NK-92 (cell line): ENCODE results near the gene PLAAT2.
"Not testable (repeated sequence)": the region's sequence is repeated elsewhere in the genome, so short reads cannot be mapped to it uniquely, and the experiment has no call there.

Experiments used
- DNase-seq: peaks from one replicate; lab custom pipeline; 2025; ENCODE audit not compliant: unreplicated experiment; lab: John Stamatoyannopoulos, UW

Gene PLAAT2

DNA sequence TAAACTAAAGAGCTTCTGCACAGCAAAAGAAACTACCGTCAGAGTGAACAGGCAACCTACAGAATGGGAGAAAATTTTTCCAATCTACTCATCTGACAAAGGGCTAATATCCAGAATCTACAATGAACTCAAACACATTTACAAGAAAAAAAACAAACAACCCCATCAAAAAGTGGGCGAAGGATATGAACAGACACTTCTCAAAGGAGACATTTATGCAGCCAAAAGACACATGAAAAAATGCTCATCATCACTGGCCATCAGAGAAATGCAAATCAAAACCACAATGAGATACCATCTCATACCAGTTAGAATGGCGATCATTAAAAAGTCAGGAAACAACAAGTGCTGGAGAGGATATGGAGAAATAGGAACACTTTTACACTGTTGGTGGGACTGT is 15.7 kb upstream of the PLAAT2 start:
- DNase-seq: not testable (repeated sequence)

DNA sequence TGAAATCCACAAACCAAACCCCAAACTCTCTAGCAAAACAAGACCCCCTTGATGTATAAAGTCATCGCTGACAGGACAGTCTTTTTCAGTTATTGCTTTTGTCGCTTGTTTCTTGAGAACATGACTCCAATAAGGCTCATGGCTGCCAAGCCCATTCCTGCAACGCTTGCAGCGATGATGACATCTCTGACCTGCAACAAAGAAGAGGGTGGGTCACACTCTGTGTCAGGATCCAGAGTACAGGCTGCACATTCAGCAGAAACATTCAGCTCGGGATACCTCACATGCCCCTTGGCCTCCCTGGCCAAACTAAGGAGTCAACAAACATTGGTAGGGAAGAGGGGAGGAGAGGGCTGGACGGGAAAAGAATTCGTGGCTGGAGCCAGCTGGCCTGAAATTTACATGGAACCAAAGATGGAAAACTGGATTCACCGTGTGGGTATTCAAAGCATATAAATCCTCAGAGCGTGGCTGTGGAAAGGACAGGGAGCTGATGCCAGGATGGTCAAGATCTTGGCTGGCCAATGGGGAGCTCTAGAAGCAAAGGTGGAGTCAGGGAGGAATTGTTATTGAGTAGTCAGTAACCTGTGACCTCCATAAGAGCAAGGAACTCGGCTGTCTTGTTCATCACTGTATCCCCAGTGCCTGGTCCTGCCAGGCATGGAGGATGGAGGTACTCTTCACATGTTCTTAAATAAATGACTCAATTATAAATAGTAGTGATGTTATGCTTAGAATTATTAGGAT is 11.8 kb upstream of the PLAAT2 start:
- DNase-seq: no peak

DNA sequence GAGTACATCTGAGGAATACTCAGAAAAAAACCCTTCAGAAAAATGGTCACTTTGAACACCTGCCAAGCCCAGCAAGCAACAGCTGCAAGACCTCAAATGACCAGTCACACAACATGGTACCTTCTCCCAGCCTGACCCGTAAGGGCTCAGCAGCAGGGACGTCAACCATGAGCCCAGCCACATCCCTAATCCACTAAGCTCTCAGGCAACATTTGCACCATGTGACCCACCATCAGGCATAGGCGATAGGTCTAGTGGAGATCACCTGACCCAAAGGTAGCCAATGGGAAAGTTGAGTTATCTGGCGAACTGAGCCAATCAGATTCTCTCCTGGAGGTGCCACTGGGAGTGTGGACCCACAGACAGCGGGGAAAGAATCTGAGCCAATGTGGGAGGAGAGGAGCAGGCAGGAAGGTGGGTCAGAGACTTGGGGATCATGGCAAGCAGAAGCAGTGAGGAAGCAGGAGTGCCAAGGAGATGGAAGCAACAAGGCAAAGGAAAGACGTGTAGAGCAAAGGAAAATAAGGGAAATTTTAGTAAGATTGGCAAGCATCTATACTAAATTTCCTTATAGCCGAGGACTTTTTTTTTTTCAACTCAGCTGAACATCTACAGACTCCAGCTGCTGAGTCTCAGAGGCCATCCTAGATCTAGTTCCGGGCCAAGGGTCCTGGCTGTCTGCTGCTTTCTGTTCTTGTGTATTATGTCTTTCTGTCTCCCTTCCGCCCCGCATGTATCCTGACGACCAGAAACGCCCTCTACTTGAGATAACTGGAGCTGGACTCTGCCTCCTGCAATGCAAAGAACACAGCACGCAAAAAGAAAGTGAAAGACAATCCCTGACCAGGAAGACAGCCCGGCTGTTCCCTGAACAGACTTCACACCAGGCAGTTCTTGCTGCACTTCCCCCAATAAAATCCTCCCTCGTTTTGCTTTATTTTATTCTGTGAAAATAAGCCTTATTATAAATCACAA is 11.0 kb upstream of the PLAAT2 start:
- DNase-seq: no peak

DNA sequence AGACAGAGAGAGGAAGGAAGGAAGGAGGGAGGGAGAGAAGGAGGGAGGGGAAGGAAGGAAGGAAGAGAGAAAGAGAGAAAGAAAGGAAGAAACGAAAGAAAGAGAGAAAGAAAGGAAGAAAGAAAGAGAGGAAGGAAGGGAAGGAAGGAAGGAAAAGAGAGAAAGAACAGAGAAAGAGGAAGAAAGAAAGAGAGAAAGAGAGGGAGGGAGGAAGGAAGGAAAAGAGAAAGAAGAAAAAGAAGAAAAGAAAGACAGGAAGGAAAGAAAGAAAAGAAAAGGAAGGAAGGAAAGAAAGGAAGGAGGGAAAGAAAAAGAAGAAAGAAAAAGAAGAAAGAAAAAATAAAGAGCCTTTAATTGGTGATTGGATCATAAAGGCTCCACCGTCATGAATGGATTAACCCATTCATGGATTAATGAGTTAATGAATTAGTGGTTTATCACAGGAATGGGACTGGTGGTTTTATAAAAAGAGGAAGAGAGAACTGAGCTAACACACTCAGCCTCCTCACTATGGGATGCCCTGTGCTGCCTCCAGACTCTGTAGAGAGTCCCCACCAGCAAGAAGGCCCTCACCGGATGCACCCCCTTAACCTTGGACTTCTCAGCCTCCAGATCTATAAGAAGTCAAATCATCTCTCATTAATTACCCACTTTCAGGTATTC is 9.0 kb upstream of the PLAAT2 start:
- no peak for DNase-seq

DNA sequence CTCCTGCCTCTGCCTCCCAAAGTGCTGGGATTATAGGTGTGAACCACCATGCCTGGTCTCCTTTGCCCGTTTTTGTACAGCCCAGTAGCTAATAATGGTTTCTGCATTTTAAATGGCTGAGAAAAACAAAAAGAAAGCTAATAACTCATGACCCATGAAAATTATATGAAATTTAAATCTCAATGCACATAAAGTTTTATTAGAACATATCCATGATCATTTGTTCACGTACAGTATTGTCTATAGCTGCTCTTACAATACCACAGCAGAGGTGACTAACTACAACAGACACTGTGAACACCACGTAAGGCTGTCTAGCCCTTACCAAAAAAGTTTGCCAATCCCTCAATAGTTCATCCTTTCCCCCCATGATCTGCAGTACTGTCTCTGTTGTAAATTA is 6.4 kb upstream of the PLAAT2 start:
- no peak for DNase-seq

DNA sequence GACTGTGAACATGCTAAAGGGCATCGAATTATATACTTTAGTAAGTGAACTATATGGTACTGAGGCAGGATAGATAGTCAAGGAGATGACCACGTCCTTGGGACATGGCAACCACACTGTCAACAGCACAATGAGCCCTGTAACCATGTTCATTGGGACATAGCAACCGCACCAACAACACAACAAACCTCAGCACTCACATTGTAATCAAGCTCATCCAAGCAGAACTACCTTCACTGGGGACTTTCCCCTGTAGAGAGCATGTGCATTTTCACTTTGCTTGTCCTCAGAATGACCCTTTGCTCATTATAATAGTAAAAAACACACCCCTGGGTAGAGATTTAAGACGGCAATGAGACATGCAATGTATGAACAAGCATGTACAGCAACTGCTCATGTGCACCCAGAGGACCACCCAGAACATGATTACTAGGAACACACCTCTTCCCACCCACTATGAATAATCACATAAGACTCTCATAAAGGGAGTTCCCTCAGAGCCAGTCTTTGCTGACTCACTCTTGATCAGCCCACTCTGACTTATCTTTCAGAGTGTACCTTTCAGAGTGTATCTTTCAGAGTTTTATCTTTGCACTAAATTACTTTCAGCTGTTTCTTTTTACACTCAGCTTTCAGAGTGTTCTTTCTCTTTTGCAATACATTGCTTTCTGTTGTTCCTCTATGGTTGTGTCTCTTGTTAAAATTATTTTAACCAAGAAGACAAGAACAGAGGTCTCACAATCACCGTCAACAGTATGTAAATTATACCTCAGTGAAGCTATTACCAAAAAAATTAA is 4.1 kb upstream of the PLAAT2 start:
- no peak for DNase-seq

DNA sequence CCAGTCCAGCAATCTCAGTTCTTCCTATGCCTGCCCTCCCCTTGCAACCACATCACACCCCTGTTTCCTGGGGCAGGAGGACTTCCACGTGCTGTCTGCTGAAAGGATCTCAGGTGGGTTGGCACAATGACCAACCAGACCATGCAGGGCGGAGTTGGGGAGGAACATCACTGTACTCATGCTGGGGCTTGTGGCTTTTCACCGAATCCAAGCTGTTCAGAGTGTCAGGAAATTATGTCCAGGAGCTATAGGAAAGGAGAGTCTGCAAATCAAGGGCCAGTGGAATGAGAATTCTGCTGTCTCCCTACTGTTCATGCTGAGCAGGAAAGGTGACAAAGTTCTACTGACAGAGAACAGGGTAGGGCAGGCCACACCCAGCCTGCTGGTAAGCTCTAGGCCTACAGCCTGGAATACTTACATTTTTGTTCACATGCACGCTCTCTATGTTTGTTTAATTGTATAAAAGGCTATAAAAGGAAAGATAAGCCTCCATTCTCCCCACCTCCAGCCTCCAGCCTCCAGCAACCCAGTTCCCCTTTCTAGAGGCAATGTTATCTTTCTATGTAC is 1.7 kb upstream of the PLAAT2 start:
- DNase-seq: no peak

DNA sequence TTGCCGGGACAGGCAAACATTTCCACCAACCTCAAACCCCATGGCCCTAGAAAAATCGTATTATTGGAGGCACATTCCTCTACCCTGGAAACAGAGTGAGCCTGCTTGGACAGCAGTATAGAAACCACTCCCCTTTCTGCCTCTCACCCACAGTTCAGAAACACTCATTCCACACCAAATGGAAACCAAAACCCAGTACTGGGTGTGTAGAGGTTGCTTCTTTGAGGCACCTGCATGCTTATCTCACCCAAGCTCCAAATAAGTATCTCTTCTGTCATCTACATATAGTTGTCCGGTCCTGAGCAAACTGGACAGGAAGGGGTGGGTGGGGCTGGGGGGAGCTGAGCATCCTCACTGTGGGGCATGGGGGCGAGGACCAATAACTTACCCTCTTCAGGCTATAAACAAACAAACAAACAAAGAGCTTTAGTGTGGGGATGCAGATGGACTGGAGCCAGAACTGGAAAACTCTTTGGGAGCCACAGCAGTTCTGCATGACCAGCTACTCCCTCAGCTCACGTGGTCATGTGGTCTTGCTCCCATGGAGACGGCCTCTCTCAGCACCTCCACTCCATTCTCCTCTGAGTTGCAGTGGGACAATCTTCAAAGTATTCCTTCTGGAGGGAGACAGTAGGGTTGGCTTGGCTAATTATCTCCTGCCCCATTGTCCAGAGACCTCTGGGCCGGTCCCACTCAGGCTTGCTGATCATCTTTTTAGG is 1.0 kb upstream of the PLAAT2 start:
- no peak for DNase-seq

DNA sequence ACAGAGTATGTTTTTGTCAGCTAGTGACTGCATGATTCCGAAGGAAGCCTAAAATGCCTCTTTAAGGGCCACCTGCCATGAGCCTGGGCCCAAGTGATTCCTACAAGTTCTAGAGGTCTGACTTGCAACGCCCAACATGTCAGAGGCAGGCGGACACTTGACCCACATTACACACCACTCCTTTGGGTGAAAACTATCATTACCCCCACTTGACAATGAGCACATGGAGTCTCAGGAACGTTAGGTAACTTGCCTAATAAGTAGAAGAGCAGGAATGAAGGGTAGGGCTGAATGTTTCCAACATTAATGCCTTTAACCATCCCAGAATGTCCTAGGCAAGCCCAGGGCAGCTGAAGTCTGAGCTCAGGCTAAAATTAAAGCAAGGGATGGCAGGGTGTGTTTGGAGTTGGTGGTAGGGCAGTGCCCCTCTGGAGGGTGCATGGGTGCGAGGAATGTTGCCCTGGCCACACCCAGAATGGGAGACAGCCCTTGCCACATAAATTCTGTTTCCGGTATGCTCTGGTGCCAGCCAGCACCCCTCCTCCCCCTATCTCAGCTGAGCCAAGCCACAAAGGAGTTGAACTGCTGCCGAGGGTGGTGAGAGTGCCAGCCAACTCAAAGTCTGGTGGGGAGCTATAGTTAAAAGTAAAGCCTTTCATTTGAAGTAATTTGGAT is 2.5 kb downstream of the PLAAT2 start:
- DNase-seq: no peak

DNA sequence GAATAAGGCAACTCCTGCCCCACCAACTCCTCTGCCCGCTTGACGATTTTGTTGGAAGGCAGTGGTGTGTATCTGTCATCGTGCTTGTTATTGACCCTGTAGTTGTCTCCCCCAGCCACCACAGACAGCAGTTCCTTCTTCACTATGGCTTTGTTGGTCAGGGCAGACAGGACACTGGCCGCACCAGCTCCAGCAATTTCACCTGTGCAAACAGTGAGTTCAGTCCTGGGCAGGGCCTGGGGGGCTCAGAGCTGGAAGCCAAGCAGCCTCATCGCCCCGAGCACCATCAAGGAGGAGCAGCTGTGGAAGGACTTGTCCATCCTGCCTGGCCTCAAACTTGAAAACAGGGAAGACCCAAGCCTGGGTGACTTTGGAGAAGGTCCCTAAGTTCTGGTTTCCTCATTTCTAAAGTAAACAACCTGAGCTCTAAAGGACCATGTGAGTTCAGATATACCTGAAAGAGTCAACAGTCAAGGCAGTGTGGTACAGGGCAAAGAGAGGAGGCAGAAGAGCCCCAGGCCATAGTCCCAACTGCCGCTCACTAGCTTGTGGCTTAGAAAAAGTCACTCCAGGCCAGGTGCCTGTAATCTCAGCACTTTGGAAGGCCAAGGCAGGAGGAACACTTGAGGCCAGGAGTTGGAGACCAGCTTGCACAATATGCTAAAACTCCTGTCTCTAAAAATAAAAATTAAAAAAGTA is 4.6 kb downstream of the PLAAT2 start:
- DNase-seq: no peak

DNA sequence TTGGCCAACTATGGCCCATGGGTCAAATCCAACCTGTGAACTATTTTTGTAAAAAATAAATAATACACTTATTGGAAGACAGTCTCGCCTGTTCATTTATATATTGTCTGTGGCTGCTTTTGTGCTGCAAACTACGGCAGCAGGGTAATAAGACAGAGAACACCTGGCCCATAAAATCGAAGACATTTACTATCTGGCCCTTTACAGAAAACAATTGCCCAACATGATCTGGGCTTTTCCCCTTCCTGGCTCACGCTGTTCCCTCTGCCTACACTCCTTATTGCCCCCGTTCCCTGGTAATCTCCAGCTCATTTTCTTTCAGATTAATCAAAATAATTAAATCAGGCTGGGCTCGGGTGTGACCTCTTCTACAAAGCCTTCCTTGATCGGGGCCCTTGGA is 5.6 kb downstream of the PLAAT2 start:
- DNase-seq: no peak

DNA sequence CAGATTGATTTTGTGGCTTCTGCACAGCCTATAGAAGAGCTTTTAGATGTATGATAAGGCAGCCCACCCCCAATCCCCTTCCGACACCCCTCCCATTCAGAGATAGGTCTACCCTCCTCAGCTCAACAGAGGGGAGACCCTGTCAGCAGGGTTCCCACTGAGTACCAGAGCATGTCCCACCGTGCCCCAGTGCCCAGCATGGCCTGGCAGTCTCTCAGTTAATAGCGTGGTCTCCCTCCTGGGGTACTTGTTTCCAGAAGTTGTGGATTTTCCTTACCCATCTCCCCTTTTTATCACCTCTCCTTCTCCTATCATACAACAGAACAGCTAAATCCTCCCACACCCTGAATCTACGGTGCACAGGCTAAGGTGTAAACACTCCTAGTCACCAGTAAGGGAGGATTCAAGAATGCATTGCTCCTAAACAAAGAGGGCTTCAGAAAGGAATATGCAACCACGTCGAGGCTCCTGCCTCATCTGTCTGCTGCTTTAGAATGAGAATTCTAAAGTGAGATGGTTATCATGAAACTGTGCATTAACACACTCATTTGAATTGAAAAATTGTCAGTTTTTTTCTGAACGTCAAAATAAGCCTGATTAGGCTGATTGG is 6.7 kb downstream of the PLAAT2 start:
- no peak for DNase-seq

DNA sequence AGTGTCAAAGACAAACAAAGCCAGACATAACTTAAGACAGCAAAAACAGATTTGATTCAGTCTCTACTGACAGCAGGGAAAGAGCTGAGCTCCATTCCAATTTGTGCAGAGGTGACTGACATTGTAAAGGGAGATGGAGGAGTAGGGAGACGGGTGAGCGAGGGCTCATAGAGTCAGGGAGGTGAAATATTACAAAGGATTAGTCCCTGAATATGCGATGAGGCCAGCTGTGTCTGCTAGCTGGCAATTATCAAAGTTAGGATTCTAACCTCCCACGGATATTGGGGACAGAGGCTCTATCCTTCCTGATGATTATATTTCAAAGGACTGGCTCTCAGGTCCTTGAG is 8.3 kb downstream of the PLAAT2 start:
- no peak for DNase-seq

DNA sequence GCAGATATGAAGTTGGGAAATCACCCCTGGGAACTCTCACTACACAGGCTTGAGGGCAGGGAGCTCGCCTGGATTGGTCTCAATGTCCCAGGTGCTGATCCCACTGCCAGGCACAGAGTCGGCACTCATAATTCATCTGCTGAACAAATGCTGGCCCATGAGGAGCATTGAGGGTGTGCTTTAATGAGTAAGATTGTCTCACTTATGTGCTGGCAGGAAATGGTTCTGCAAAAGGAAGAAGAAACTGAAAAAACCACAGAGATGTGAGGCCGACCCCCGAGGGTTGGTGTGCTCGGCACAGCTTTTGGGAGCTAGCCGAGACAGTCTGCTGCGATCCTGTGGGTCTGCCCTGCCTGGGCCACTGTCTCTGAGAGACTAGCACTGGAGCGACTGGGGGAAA is 9.4 kb downstream of the PLAAT2 start:
- DNase-seq: no peak

DNA sequence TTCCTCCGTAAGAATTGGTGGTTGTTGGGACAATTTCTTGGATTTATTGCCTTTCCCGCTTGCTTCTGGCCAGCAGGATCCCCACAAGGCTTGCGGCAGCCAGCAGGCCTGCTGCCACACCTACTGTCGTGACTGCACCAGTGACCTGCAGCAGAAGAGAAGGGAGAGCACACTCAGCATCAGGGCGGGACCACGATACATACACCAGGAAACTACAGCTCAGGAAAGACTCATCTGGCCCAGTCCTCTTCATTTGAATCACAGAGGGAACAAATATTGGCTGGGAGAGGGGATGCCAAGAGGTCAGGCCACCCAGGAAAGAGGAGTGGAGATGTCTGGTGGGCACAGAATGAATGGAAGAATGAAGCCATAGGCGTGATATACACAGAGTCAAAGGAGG is 10.3 kb downstream of the PLAAT2 start:
- DNase-seq: no peak

DNA sequence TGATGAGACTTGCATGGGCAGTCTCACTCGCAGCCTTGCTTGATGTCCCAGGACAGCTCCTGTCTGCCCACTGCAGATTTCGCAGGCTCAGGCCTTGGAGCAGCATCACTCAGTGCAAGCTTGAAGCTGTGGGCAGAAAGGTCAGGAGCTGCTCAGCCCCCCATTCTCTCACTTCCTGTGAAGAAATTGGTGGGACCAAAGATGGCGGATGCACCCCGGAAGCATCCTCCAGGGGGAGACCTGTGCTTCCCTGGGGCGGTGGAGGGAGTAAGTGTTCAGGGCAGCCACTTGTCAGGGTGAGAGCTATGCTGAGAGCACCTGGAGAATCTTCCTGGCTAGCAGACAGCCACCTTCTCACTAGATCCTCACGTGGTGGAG is 11.3 kb downstream of the PLAAT2 start:
- DNase-seq: no peak

DNA sequence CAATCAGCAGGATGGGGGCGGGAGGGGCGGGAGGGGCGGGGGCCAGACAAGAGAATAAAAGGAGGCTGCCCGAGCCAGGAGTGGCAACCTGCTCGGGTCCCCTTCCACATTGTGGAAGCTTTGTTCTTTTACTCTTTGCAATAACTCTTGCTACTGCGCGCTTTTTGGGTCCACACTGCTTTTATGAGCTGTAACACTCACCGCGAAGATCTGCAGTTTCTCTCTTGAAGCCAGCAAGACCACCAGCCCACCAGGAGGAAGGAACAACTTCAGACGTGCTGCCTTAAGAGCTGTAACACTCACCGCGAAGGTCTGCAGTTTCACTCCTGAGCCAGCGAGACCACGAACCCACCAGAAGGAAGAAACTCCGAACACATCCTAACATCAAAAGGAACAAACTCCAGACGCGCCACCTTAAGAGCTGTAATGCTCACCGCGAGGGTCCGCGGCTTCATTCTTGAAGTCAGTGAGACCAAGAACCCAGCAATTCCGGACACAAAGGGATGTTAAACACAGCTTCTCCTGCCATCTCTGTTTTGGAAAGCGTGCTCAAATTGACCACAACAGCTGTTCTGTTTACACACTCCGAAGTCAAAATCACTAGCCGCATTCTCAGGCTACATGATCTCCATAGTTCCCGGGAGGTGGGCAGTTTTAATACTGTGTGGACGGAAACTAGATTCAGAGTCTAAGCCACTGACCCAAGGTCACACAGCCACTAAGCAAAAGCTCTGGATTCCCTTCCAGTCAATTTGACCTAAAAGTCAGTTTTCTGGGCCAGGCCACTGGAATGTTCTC is 11.9 kb downstream of the PLAAT2 start:
- no peak for DNase-seq
